Measurements from ENCODE around the gene TBC1D2.
"Not testable (repeated sequence)": the region's sequence is repeated elsewhere in the genome, so short reads cannot be mapped to it uniquely, and the experiment has no call there.

TBC1D2 gene

DNA sequence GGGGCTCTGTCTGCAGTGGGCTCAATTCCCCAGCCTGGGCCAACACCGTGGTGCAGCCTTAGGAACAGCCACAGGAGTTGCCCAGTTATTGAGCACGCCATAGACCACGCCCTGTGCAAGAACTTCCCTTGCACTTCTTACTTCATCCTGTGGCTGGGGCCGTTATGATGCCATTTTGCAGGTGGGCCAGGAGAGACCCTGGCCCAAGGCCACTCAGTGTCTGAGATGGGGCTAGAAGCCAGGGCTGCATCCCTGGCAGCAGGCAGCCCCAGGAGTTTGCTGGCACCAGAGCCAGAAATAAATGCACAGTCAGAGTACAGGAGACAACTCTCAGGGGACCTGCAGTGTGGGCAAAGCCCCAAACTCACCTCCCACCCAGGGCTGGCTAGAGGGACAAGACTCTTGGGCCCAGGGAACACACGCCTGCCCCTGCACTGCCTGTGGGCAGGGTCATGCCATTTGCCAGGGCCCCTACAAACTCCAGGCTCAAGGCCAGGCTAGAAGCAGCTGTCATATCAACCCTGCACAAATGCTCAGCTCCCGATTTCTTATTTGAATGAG lies 69.8 kb downstream of the TBC1D2 start:
- DNase-seq: no peak

GRCh38 chr9:98185021-98185567 lies 70.4 kb downstream of the TBC1D2 start:
- no peak for DNase-seq

- DNase-seq: no peak
Measured at GRCh38 chr9:98184326-98184725, 71.1 kb downstream of the TBC1D2 start.

GRCh38 chr9:98182889-98183599 lies 72.4 kb downstream of the TBC1D2 start:
- DNase-seq: no peak

- no peak for DNase-seq
Measured at GRCh38 chr9:98182069-98182820, 73.2 kb downstream of the TBC1D2 start.

- DNase-seq: no peak
Measured at GRCh38 chr9:98181746-98182068, 73.7 kb downstream of the TBC1D2 start.

DNA sequence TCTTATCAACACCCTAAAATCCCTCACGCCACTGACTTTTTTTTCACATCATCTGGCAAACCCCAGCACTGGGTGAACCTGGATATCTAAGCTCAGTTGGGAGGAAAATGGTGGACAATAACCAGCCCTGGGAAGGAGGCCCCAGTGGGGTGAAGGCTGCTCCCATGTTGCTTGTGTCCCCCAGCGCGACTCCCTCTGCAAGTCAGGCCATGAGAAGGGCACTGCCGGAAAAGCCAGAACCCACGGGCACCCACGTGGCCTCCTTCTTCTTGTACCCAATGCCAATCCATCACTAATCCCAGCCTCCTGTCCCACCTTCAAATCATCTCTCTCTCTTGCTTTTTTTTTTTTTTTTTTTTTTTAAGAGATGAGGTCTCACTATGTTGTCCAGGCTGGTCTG lies 74.5 kb downstream of the TBC1D2 start:
- no peak for DNase-seq

GRCh38 chr9:98178874-98179850 lies 76.3 kb downstream of the TBC1D2 start:
- DNase-seq: no peak

- DNase-seq: no peak
Measured at GRCh38 chr9:98176391-98177259, 78.8 kb downstream of the TBC1D2 start.

DNA sequence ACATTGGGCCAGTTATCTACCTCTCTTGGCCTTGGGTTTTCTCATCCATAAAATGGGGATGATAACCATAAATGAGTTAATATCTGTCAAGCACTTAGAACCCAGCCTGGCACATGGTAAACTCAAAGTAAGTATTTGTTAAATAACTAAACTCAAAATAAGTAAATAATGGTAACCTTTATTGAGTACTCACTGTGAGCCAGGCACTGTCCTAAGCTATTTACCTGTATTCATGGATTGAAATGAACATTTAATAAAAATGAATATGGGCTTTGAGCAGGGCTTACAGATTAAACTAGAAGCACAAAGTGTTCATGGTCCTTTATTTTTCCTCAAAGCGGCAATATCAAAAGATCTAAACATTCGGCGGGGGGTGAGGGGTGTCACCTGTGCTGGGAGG lies 79.7 kb downstream of the TBC1D2 start:
- no peak for DNase-seq

- no peak for DNase-seq
Measured at GRCh38 chr9:98175028-98175569, 80.3 kb downstream of the TBC1D2 start.

DNA sequence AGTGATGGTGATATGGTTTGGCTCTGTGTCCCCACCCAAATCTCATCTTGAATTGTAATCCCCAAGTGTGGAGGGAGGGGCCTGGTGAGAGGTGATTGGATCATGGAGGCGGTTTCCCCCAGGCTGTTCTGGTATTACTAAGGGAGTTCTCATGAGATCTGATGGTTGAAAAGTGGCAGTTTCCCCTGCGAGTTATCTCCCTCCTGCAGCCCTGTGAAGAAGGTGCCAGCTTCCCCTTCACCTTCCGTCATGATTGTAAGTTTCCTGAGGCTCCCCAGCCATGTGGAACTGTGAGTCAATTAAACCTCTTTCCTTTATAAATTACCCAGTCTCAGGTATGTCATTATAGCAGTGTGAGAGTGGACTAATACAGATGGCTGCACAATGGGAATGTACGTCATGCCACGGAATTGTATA lies 80.9 kb downstream of the TBC1D2 start:
- DNase-seq: not testable (repeated sequence)

- no peak for DNase-seq
Measured at GRCh38 chr9:98173181-98173580, 82.3 kb downstream of the TBC1D2 start.

DNA sequence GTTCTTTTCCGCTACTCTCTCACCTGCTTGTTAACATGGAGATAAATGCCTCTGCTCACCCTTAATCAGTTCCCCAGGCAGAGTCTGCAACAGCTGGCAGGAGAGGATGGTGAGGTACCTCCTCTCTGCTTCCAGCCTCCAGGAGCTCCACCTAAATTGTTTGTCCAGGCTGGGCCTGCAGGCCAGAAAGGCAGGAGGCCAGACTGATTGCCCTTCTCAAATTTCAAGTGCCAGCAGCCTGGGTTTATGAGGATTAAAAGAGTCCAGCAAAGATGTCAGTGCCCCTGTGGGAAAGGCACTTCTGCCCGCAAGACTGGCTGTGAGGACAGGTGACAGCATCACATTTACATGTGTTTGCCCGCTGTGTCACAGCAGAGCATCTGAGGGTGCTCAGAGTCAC lies 82.8 kb downstream of the TBC1D2 start:
- DNase-seq: no peak

GRCh38 chr9:98171176-98171925 lies 84.1 kb downstream of the TBC1D2 start:
- DNase-seq: no peak

DNA sequence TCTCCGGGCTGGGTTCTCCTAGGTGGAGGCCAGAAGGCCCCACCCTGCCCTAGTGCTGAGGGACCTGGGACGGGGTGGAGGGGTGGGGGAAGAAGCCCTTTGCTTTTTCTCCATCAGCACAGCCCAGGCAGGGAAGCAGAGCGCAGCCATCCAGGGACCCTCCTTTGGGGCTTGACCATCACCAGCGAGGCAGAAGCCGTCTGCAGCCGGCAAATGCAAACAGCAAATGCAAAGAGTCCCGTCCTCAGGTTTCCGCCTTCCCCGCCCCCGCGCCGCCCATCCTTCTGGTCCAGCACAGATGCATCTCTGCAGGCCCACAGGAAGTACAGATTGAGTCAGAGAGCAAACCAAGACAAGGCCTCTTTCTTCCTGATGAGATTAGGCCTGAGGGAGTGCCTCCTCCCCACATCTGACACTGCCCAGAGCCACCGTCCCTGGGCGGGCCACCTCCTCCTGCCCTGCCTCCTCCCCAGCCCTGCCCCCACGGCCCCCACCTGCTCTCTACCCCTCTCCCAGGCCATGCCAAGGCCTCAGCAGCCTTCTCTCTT lies 86.4 kb downstream of the TBC1D2 start:
- peak; percentile 60 to 76 for DNase-seq

DNA sequence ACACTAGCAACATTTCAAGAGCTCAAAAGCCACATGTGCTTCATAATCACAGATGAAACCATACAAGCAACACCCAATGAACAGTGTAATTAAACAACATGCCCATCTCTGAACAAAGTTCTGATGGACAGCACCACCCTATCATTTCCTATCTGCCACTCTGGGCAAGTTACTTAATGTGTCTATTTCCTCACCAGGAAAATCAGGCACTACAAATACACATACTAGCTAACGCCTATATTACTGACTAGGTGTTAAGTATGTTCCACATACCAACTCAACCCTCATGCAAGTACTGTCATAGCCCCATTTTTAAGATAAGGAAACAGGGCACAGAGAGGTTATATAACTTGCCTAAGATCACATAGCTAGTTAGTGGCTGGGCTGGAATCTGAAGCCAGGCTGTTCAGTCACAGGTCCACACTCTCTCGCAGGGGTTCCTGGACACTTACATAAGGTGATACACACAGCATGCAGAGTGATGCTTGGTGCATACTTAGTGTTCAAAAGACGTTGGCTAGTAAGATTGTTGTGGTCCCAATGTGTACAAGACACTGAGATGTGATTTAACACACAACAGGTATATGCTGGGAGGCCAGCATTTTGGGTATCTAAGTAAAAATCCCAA lies 87.2 kb downstream of the TBC1D2 start:
- DNase-seq: no peak

DNA sequence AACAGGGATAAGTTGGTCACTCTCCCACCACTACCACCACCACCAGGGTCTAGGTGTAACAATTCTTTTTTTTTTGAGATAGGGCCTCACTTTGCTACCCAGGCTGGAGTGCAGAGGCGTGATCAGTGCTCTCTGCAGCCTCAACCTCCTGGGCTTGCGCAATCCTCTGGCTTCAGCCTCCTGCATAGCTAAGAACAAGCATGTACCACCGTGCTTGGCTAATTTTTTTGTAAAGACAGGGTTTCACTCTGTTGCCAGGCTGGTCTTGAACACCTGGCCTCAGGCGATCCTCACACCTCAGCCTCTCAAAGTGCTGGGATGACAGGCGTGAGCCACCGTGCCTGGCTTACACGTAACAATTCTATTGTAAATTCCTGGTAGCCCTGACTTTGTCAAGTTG lies 90.5 kb downstream of the TBC1D2 start:
- DNase-seq: no peak

GRCh38 chr9:98162613-98163012 lies 92.8 kb downstream of the TBC1D2 start:
- no peak for DNase-seq

- no peak for DNase-seq
Measured at GRCh38 chr9:98161851-98162250, 93.6 kb downstream of the TBC1D2 start.

Data from cerebellar nuclear complex (tissue), 1 donor.